ENCODE results near the gene TMEM253.

DNA sequence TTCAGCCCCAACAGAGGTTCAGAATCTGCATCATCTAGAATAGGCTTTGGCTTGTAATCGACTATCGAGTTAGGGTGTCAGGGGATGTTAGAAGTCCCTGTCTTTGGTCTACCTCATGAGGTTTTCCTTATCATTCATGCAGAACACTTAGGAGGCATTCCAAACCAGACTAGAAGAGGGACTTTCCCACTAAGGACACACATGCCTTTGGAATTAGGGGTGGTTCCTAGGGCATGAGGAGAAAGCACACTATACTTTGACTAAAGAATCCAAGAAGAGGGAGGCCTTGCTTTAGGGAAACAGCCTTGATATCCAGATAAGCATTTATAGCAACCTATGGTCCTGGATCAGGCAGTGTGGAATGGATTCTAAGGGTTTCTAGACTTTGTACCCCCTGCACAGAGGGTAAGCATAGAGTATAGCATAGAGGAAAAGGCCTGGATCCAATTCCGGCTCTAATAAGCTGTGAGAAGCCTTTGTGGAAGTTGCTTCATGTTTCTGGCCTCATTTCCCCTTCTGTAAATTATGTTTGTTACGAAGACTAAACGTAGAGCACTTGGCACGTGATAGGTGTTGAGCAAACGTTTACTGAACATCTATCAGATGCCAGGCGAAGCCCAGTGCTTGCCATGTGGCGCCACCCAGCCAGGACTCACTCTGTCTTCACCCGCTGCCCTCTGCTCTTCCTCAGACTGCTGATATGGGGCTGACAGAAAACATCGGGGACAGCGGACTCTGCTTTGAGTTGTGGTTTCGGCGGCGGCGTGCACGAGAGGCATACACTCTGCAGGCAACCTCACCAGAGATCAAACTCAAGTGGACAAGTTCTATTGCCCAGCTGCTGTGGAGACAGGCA lies 15.6 kb upstream of the TMEM253 start:
- TF ChIP-seq, protein P1, sequence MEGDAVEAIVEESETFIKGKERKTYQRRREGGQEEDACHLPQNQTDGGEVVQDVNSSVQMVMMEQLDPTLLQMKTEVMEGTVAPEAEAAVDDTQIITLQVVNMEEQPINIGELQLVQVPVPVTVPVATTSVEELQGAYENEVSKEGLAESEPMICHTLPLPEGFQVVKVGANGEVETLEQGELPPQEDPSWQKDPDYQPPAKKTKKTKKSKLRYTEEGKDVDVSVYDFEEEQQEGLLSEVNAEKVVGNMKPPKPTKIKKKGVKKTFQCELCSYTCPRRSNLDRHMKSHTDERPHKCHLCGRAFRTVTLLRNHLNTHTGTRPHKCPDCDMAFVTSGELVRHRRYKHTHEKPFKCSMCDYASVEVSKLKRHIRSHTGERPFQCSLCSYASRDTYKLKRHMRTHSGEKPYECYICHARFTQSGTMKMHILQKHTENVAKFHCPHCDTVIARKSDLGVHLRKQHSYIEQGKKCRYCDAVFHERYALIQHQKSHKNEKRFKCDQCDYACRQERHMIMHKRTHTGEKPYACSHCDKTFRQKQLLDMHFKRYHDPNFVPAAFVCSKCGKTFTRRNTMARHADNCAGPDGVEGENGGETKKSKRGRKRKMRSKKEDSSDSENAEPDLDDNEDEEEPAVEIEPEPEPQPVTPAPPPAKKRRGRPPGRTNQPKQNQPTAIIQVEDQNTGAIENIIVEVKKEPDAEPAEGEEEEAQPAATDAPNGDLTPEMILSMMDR (IDR thresholded peaks at IDR 0.05; ENCODE audit: insufficient read depth, low read length, poor library complexity, severe bottlenecking), result no peak
- no peak for TF ChIP-seq EZH2phosphoT487 (conservative IDR thresholded peaks at IDR 0.05; ENCODE audit: low read length)

Measured in SU-DHL-6 (cell line).